K562 (cell line): Measurements from ENCODE around the gene PGAP2. TPM values are rescaled to one million over a fixed set of nuclear protein-coding genes. Genes with fewer than 3 reads are reported as not detected.

Experiments used
- ATAC-seq: fragments of 200-7000 bp; cut with Tn5 transposase; 3 replicates; pipeline ENCODE4 v1.9.1; 2020; ENCODE audit warnings: moderate library complexity
- BruUV-seq: library from RNA; stranded (reverse); fragments of 400-500 nt; replicated peaks from 2 replicates; lab custom pipeline; 2021; lab: Mats Ljungman, UMichigan
- CTCF ChIA-PET: fragments of 300-600 bp; formaldehyde crosslinking; extraction: SDS; loops from one replicate; lab custom pipeline; 2021; ENCODE audit warnings: low intra/inter-chr PET ratio; lab: Yijun Ruan, JAX
- POLR2A ChIA-PET: fragments of 300-600, 350-650 bp; sonication (Branson Sonifier 250); formaldehyde crosslinking; extraction: SDS; loops from one replicate; lab custom pipeline; 2021; ENCODE audit warnings: antibody characterized with exemption, inconsistent platforms; lab: Yijun Ruan, JAX
- DNase-seq, 4 experiments: peaks; one replicate each; pipeline versions ENCODE4 v3.0.0 to v3.0.0-alpha.2; 2011 to 2018; ENCODE audit warnings: low spot score in 3 of 4, mixed read lengths in 3 of 4; ENCODE audit errors: extremely low read depth in 1 of 4
- FAIRE-seq: peaks from 2 replicates; lab custom pipeline; 2011; peaks lifted over from hg19 to GRCh38; lab: Jason Lieb, UNC
- H2AFZ ChIP-seq: 2 replicates; pipeline ENCODE4 v1.6.0; 2011; ENCODE audit warnings: low read depth, low read length, control low read depth, inconsistent platforms
- H3K27ac ChIP-seq: fragments of 200-600 bp; 3 replicates; pipeline ENCODE4 v1.8.0; 2011; ENCODE audit warnings: low read depth, mild to moderate bottlenecking, control low read depth, inconsistent platforms, low read length, moderate library complexity, mixed read lengths; ENCODE audit errors: extremely low read depth
- H3K27me3 ChIP-seq, 2 experiments: fragments of 300-600 bp in 1 of 2; 2 replicates in 1 of 2; 3 replicates in 1 of 2; pipeline versions ENCODE4 v1.6.0 to v1.8.0; 2011; ENCODE audit warnings: inconsistent platforms in 2 of 2, low read length in 2 of 2, mild to moderate bottlenecking in 1 of 2, mixed read lengths in 1 of 2, moderate library complexity in 1 of 2; ENCODE audit not compliant: control insufficient read depth in 2 of 2, insufficient read depth in 2 of 2
- H3K36me3 ChIP-seq: fragments of 300-600 bp; 3 replicates; pipeline ENCODE4 v1.8.0; 2011; ENCODE audit warnings: mild to moderate bottlenecking, low read length, inconsistent platforms; ENCODE audit not compliant: control insufficient read depth, insufficient read depth
- H3K4me1 ChIP-seq, 2 experiments: fragments of 200-600 bp in 1 of 2; replicated peaks in 1 of 2; 2 replicates in 1 of 2; 3 replicates in 1 of 2; pipeline versions ENCODE4 v1.5.1 to v1.8.0; 2011; ENCODE audit warnings: inconsistent platforms in 2 of 2, low read length in 2 of 2, mild to moderate bottlenecking in 1 of 2, mixed read lengths in 1 of 2, moderate library complexity in 1 of 2; ENCODE audit not compliant: control insufficient read depth in 2 of 2, insufficient read depth in 2 of 2
- H3K4me2 ChIP-seq: 2 replicates; pipeline ENCODE4 v1.6.1; 2011; ENCODE audit warnings: low read length, control low read depth, inconsistent platforms, mixed read lengths; ENCODE audit not compliant: insufficient read depth
- H3K4me3 ChIP-seq: fragments of 200-600 bp; sonication (generic), shearing (Covaris generic); 2 replicates; pipeline ENCODE4 v1.5.1; 2016; ENCODE audit warnings: control low read depth, inconsistent platforms
- H3K79me2 ChIP-seq: fragments of 200-600 bp; 3 replicates; pipeline ENCODE4 v1.8.0; 2011; ENCODE audit warnings: low read length, inconsistent platforms; ENCODE audit not compliant: control insufficient read depth, insufficient read depth
- H3K9ac ChIP-seq, 2 experiments: 2 replicates each; pipeline versions ENCODE4 v1.6.0 to v1.6.1; 2011; ENCODE audit warnings: low read depth in 2 of 2, low read length in 2 of 2, control low read depth in 1 of 2, inconsistent platforms in 1 of 2, mild to moderate bottlenecking in 1 of 2, mixed read lengths in 1 of 2; ENCODE audit not compliant: insufficient read depth in 1 of 2
- H3K9me1 ChIP-seq: one replicate; pipeline ENCODE4 v1.6.0; 2011; ENCODE audit warnings: inconsistent platforms, mild to moderate bottlenecking, low read length, moderate library complexity; ENCODE audit not compliant: control insufficient read depth, insufficient read depth
- H3K9me3 ChIP-seq: replicated peaks from 2 replicates; pipeline ENCODE4 v1.5.1; 2011; ENCODE audit warnings: low read depth, low read length, inconsistent platforms; ENCODE audit not compliant: control insufficient read depth, insufficient read depth
- H4K20me1 ChIP-seq: replicated peaks from 2 replicates; pipeline ENCODE4 v1.6.1; 2011; ENCODE audit warnings: low read length, inconsistent platforms, mixed read lengths; ENCODE audit not compliant: control insufficient read depth, insufficient read depth
- EWSR1 ChIP-seq: fragments of 450-650 bp; IDR thresholded peaks from 2 replicates; pipeline ENCODE4 v1.6.1; 2018; ENCODE audit warnings: borderline replicate concordance, mild to moderate bottlenecking, low read depth, moderate library complexity; ENCODE audit not compliant: partially characterized antibody
- MITF ChIP-seq: IDR thresholded peaks from 2 replicates; pipeline ENCODE4 v1.6.1; 2014; ENCODE audit warnings: antibody characterized with exemption
- PRDM10 ChIP-seq: fragments of 450-650 bp; IDR thresholded peaks from 2 replicates; pipeline ENCODE4 v1.6.1; 2018; ENCODE audit not compliant: partially characterized antibody
- WGBS: fragments of 100-300 bp; shearing (Covaris generic); methylation state at CpG from one replicate; pipeline ENCODE4 v1.1.6; 2016; ENCODE audit warnings: low coverage, mixed read lengths; ENCODE audit not compliant: insufficient coverage; ENCODE audit errors: missing lambda C conversion rate; 5-methylcytosine and 5-hydroxymethylcytosine counted together
- in situ Hi-C: fragments of 300-500 bp; cut with MboI; formaldehyde crosslinking; loops from 4 replicates; pipeline ENCODE4 v1.15.0; 2018; ENCODE audit warnings: inconsistent platforms, mixed read lengths
- intact Hi-C: fragments of 100-400 bp; cut with micrococcal nuclease; formaldehyde crosslinking; loops from 2 replicates; pipeline ENCODE4 v1.14.2; 2022
- polyA plus RNA-seq, 8 experiments: library from polyadenylated mRNA; depleted of rRNA in 4 of 8; stranded (reverse) in 5 of 8; unstranded in 3 of 8; fragments of >200 nt; fragmentation: Nextera tagmentation in 2 of 8; fragmentation: Illumina TruSeq in 1 of 8; extraction: Ambion mirVana in 2 of 8; extraction: Trizol in 1 of 8; gene quantifications; 2 replicates each; pipeline versions ENCODE4 v1.2.1 to v1.2.3, GENCODE V29; 2011 to 2014; ENCODE audit warnings: inconsistent platforms in 1 of 8, missing spikeins in 1 of 8
- total RNA-seq, 7 experiments: library from RNA; depleted of rRNA in 6 of 7; stranded (reverse); fragments of >200 nt in 6 of 7; fragmentation: Illumina TruSeq in 2 of 7; extraction: Trizol in 2 of 7; gene quantifications; 2 replicates each; pipeline versions ENCODE4 v1.2.1 to v1.2.3, GENCODE V29; 2011 to 2021; ENCODE audit warnings: low replicate concordance in 1 of 7

PGAP2 gene
- total and polyA plus RNA-seq, 9 of the 15 experiments (the other 6 are each of a cell fraction or from before 2014, with no cell fraction given), result 17.9 to 47.2 (median 33.7) TPM

GRCh38 chr11:3799143-3799542 is 9.2 kb upstream of the PGAP2 start (continued):
- TF ChIP-seq EWSR1, result no peak

- Histone ChIP-seq H3K9me1 (no peaks in the 10 kb centered on the region), H3K27me3 (no peaks in the 10 kb centered on the region), H3K79me2 (peaks cover 28% of the 10 kb centered on the region), H3K4me1 (peaks cover 12 to 17% of the 10 kb centered on the region in 2 experiments), H4K20me1 (peaks cover 7% of the 10 kb centered on the region; the same call in 1 of the 2 replicates), H3K27ac (no peak overlapping the region), H3K9ac (no peak overlapping the region), H2AFZ (no peak overlapping the region), H3K4me3 (no peak overlapping the region), H3K36me3 (peaks cover 14% of the 10 kb centered on the region; the same call in 2 of the 3 replicates)
- intact Hi-C loops, result no loop called here
- 78% methylated on average over 4 of the region's 5 CpGs for WGBS
- no peak for FAIRE-seq
- in situ Hi-C loops, result loop anchor here (25.0 kb wide), 1 partner anchor 338 kb away; no protein-coding TSS in a partner anchor
- no TSS peak for BruUV-seq
- POLR2A ChIA-PET, result interaction anchor here (3.0 kb wide), 1 partner anchor 9 kb away, joined by 22 read pairs; the partner anchor contains the start of gene PGAP2
- ATAC-seq, result no peak
- TF ChIP-seq PRDM10 (peak; percentile 44), MITF (no peak)
- TF ChIP-seq, all 486 proteins: peak for 1
- H3K4me2 ChIP-seq, result no peak overlapping the region
- CTCF ChIA-PET, result no interaction called here
- H3K9me3 ChIP-seq, result no peaks in the 10 kb centered on the region
- no peak for DNase-seq
Measured at GRCh38 chr11:3799873-3800272, 8.5 kb upstream of the PGAP2 start.
